HepG2 (cell line): Measurements from ENCODE around the gene CDK14. TPM values are rescaled to one million over a fixed set of nuclear protein-coding genes. Genes with fewer than 3 reads are reported as not detected.
"Not testable (repeated sequence)": the region's sequence is repeated elsewhere in the genome, so short reads cannot be mapped to it uniquely, and the experiment has no call there.

Experiments used
- ATAC-seq: fragments of 200-7000 bp; cut with Tn5 transposase; 3 replicates; pipeline ENCODE4 v1.9.1; 2020; ENCODE audit warnings: mild to moderate bottlenecking, moderate library complexity
- BruUV-seq: library from RNA; stranded (reverse); fragments of 400-500 nt; replicated peaks from 2 replicates; lab custom pipeline; 2021; lab: Mats Ljungman, UMichigan
- CTCF ChIA-PET: fragments of 300-600 bp; formaldehyde crosslinking; extraction: SDS; loops from one replicate; lab custom pipeline; 2021; ENCODE audit warnings: low total read pairs, inconsistent platforms, low intra/inter-chr PET ratio; lab: Yijun Ruan, JAX
- POLR2A ChIA-PET: fragments of 350-600 bp; sonication (Branson Sonifier 250); formaldehyde crosslinking; loops from one replicate; lab custom pipeline; 2020; ENCODE audit warnings: antibody characterized with exemption, inconsistent platforms; lab: Yijun Ruan, JAX
- DNase-seq: peaks from one replicate; pipeline ENCODE4 v3.0.0-alpha.2; 2015; ENCODE audit warnings: low spot score
- FAIRE-seq: peaks from 3 replicates; lab custom pipeline; 2011; peaks lifted over from hg19 to GRCh38; lab: Jason Lieb, UNC
- H2AFZ ChIP-seq: one replicate; pipeline ENCODE4 v1.6.1; 2011; ENCODE audit warnings: low read length, inconsistent platforms
- H3K27ac ChIP-seq: fragments of 300-600 bp; 3 replicates; pipeline ENCODE4 v1.8.0; 2011; ENCODE audit warnings: mixed run types, mild to moderate bottlenecking, mixed read lengths, low read length, inconsistent platforms; ENCODE audit not compliant: insufficient read depth; ENCODE audit errors: extremely low read length
- H3K27me3 ChIP-seq, 2 experiments: fragments of 200-600 bp in 1 of 2; 2 replicates in 1 of 2; 3 replicates in 1 of 2; pipeline versions ENCODE4 v1.6.0 to v1.8.0; 2011; ENCODE audit warnings: low read length in 2 of 2, mild to moderate bottlenecking in 2 of 2, moderate library complexity in 2 of 2, inconsistent platforms in 1 of 2; ENCODE audit not compliant: insufficient read depth in 2 of 2, control insufficient read depth in 1 of 2
- H3K36me3 ChIP-seq, 2 experiments: fragments of 200-600 bp in 1 of 2; replicated peaks in 1 of 2; 2 replicates in 1 of 2; 3 replicates in 1 of 2; pipeline versions ENCODE4 v1.5.1 to v1.8.0; 2011; ENCODE audit warnings: low read length in 2 of 2, inconsistent platforms in 1 of 2; ENCODE audit not compliant: insufficient read depth in 2 of 2, control insufficient read depth in 1 of 2
- H3K4me1 ChIP-seq: 2 replicates; pipeline ENCODE4 v1.5.1; 2012; ENCODE audit warnings: low read length, inconsistent platforms; ENCODE audit not compliant: insufficient read depth
- H3K4me2 ChIP-seq: 2 replicates; pipeline ENCODE4 v1.6.0; 2011; ENCODE audit warnings: low read depth, low read length, inconsistent platforms
- H3K4me3 ChIP-seq, 3 experiments: fragments of 200-600 bp in 1 of 3; sonication (generic), shearing (Covaris generic) in 1 of 3; replicated peaks in 1 of 3; 2 replicates each; pipeline ENCODE4 v1.5.1; 2011 to 2016; ENCODE audit warnings: low read length in 3 of 3, inconsistent platforms in 2 of 3, low read depth in 2 of 3, mild to moderate bottlenecking in 2 of 3, control low read depth in 1 of 3, mixed read lengths in 1 of 3; ENCODE audit not compliant: insufficient read depth in 1 of 3
- H3K79me2 ChIP-seq: one replicate; pipeline ENCODE4 v1.6.1; 2011; ENCODE audit warnings: low read length, inconsistent platforms; ENCODE audit not compliant: insufficient read depth
- H3K9ac ChIP-seq: 2 replicates; pipeline ENCODE4 v1.6.0; 2011; ENCODE audit warnings: mild to moderate bottlenecking, low read depth, low read length, inconsistent platforms; ENCODE audit not compliant: insufficient read depth
- H3K9me3 ChIP-seq: 2 replicates; pipeline ENCODE4 v1.5.1; 2012; ENCODE audit warnings: mild to moderate bottlenecking, low read length
- H4K20me1 ChIP-seq: 2 replicates; pipeline ENCODE4 v1.6.0; 2011; ENCODE audit warnings: inconsistent platforms, mild to moderate bottlenecking, low read length, moderate library complexity; ENCODE audit not compliant: insufficient read depth
- ATF4 ChIP-seq, 2 experiments: fragments of 450-650 bp in 1 of 2; sonication (generic) in 1 of 2; formaldehyde crosslinking; IDR thresholded peaks; 2 replicates each; pipeline versions ENCODE4 v1.5.0 to v1.8.0; 2020 to 2022; ENCODE audit warnings: mild to moderate bottlenecking in 1 of 2, missing genetic modification reagents in 1 of 2
- E2F2 ChIP-seq: sonication (generic); formaldehyde crosslinking; IDR thresholded peaks from 2 replicates; pipeline ENCODE4 v1.4.0; 2020; ENCODE audit warnings: missing genetic modification reagents, borderline replicate concordance
- HNRNPUL1 ChIP-seq: fragments of 200-400 bp; formaldehyde crosslinking; IDR thresholded peaks from 2 replicates; pipeline ENCODE4 v1.6.1; 2017; ENCODE audit warnings: low read depth, mild to moderate bottlenecking, low read length, moderate library complexity
- ZNF296 ChIP-seq: sonication (generic); formaldehyde crosslinking; conservative IDR thresholded peaks from 2 replicates; pipeline ENCODE4 v1.5.0; 2020; ENCODE audit warnings: mild to moderate bottlenecking, missing genetic modification reagents
- WGBS: methylation state at CpG from one replicate; pipeline ENCODE4 v1.1.6; 2017; ENCODE audit warnings: low lambda C conversion rate; 5-methylcytosine and 5-hydroxymethylcytosine counted together
- in situ Hi-C: cut with HindIII; loops from 2 replicates; pipeline ENCODE4 v1.10.0; 2017; ENCODE audit warnings: low pct_unique_long_range_greater_than_20kb; ENCODE audit not compliant: extremely low pct_ligation_motif_present
- intact Hi-C: fragments of 100-400 bp; cut with micrococcal nuclease; formaldehyde crosslinking; loops from one replicate; pipeline ENCODE4 v1.10.0; 2022; ENCODE audit not compliant: unreplicated experiment
- polyA plus RNA-seq, 8 experiments: library from polyadenylated mRNA; depleted of rRNA in 3 of 8; stranded (reverse) in 7 of 8; unstranded in 1 of 8; fragments of >200 nt; fragmentation: Illumina TruSeq in 4 of 8; extraction: Trizol in 4 of 8; gene quantifications; 2 replicates each; pipeline versions ENCODE4 v1.2.1 to v1.2.3, GENCODE V29; 2011 to 2016; ENCODE audit warnings: low read depth in 4 of 8, missing spikeins in 1 of 8, mixed read lengths in 1 of 8; ENCODE audit not compliant: insufficient read depth in 1 of 8
- total RNA-seq, 5 experiments: library from RNA; depleted of rRNA; stranded (reverse); fragments of >200 nt; fragmentation: Illumina TruSeq; extraction: Trizol; gene quantifications; 2 replicates each; pipeline ENCODE4 v1.2.3, GENCODE V29; 2016; ENCODE audit warnings: low read depth in 1 of 5
- TF ChIP-seq, protein P1 (sequence below): sonication (generic); formaldehyde crosslinking; IDR thresholded peaks from 2 replicates; pipeline ENCODE4 v1.9.0; 2021; ENCODE audit warnings: mild to moderate bottlenecking, missing genetic modification reagents

CDK14 gene
- total and polyA plus RNA-seq, 2 of the 13 experiments (the other 11 are each of a cell fraction or from before 2014, with no cell fraction given): 0.26 to 0.71 TPM

DNA sequence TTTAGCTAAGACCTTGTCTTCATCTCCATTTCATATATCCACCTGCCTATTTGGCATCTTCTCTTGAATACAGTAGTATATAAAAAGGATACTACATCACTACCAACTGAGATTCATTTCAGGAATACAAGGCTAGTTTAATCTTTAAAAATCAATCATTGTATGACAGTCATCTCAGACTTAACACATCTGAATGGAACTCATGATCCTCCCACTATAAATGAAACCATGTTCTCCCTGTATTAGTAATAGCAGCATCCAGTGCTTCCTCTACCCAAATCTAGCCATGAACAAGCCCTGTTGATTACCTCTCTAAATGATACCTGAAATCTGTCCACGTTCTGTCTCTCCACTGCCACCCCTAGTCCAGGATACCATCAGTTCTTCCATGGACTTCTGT lies 196.2 kb downstream of the CDK14 start (continued):
- TF ChIP-seq, protein P1, sequence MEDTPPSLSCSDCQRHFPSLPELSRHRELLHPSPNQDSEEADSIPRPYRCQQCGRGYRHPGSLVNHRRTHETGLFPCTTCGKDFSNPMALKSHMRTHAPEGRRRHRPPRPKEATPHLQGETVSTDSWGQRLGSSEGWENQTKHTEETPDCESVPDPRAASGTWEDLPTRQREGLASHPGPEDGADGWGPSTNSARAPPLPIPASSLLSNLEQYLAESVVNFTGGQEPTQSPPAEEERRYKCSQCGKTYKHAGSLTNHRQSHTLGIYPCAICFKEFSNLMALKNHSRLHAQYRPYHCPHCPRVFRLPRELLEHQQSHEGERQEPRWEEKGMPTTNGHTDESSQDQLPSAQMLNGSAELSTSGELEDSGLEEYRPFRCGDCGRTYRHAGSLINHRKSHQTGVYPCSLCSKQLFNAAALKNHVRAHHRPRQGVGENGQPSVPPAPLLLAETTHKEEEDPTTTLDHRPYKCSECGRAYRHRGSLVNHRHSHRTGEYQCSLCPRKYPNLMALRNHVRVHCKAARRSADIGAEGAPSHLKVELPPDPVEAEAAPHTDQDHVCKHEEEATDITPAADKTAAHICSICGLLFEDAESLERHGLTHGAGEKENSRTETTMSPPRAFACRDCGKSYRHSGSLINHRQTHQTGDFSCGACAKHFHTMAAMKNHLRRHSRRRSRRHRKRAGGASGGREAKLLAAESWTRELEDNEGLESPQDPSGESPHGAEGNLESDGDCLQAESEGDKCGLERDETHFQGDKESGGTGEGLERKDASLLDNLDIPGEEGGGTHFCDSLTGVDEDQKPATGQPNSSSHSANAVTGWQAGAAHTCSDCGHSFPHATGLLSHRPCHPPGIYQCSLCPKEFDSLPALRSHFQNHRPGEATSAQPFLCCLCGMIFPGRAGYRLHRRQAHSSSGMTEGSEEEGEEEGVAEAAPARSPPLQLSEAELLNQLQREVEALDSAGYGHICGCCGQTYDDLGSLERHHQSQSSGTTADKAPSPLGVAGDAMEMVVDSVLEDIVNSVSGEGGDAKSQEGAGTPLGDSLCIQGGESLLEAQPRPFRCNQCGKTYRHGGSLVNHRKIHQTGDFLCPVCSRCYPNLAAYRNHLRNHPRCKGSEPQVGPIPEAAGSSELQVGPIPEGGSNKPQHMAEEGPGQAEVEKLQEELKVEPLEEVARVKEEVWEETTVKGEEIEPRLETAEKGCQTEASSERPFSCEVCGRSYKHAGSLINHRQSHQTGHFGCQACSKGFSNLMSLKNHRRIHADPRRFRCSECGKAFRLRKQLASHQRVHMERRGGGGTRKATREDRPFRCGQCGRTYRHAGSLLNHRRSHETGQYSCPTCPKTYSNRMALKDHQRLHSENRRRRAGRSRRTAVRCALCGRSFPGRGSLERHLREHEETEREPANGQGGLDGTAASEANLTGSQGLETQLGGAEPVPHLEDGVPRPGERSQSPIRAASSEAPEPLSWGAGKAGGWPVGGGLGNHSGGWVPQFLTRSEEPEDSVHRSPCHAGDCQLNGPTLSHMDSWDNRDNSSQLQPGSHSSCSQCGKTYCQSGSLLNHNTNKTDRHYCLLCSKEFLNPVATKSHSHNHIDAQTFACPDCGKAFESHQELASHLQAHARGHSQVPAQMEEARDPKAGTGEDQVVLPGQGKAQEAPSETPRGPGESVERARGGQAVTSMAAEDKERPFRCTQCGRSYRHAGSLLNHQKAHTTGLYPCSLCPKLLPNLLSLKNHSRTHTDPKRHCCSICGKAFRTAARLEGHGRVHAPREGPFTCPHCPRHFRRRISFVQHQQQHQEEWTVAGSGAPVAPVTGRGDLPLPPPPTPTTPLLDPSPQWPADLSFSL: no peak
- TF ChIP-seq E2F2 (CRISPR knock-in tag) (no peak), HNRNPUL1 (no peak), ATF4 (CRISPR knock-in tag; IDR thresholded peaks at IDR 0.05) (no peak), ZNF296 (CRISPR knock-in tag) (no peak)

DNA sequence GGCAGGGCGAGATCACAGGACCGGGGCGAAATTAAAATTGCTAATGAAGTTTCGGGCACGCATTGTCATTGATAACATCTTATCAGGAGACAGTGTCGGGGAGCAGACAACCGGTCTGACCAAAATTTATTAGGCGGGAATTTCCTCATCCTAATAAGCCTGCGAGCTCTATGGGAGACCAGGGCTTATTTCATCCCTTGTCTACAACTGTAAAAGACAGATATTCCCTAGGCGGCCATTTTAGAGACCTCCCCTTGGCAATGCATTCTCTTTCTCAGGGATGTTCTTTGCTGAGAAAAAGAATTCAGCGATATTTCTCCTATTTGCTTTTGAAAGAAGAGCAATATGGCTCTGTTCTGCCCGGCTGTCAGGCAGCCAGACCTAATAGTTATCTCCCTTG lies 198.1 kb downstream of the CDK14 start:
- H3K4me1 ChIP-seq, DNase-seq, H3K9ac ChIP-seq, ATAC-seq, H3K4me3 ChIP-seq, POLR2A ChIA-PET, BruUV-seq, H3K36me3 ChIP-seq, H3K27me3 ChIP-seq, FAIRE-seq, H3K79me2 ChIP-seq, H3K9me3 ChIP-seq, H3K27ac ChIP-seq, CTCF ChIA-PET, H4K20me1 ChIP-seq, intact Hi-C loops, H3K4me2 ChIP-seq, in situ Hi-C loops, H2AFZ ChIP-seq: not testable (repeated sequence)
- WGBS: 64% methylated on average over 12 of the region's 12 CpGs
